ENCODE measurements around the gene LOXL3. TPM values are rescaled to one million over a fixed set of nuclear protein-coding genes. Genes with fewer than 3 reads are reported as not detected.
"Not testable (repeated sequence)": the region's sequence is repeated elsewhere in the genome, so short reads cannot be mapped to it uniquely, and the experiment has no call there.

LOXL3 gene
- total and polyA plus RNA-seq, 2 experiments from 2014 or later, result 11.2 to 13.6 TPM

DNA sequence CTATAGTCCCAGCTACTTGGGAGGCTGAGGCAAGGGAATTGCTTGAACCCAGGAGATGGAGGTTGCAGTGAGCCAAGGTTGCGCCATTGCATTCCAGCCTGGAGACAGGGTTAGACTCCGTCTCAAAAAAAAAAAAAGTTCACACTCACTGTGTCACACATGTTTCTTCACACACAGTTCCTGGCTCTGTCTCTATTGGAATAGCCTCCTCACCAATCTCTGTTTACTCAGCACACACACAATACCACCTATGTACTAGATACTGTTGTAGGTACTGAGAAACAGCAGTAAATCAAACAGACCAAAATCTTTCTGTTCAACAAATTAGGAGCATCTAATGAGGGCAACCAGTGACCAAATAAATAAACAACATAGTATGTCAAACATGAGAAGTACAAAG lies 67.6 kb downstream of the LOXL3 start:
- WGBS (ENCODE audit: low lambda C conversion rate, missing lambda C conversion rate), result 96% methylated on average over 2 of the region's 2 CpGs
- no peaks in the 10 kb centered on the region for H3K36me3 ChIP-seq (replicated peaks; ENCODE audit: insufficient read depth, low read depth)

GRCh38 chr2:74483675-74484164 lies 70.0 kb downstream of the LOXL3 start:
- Histone ChIP-seq H3K79me2 (peaks cover 51% of the 10 kb centered on the region), H3K4me1 (ENCODE audit: insufficient read depth) (peaks cover 18% of the 10 kb centered on the region), H2AFZ (peak overlapping the region; percentile 72), H3K27ac (peak overlapping the region; percentile 86), H3K4me3 (peak overlapping the region; percentile 24), H3K4me2 (peak overlapping the region; percentile 80)
- not testable (repeated sequence) for DNase-seq (ENCODE audit: low spot score); H3K9me3 ChIP-seq (ENCODE audit: low read depth); H3K27me3 ChIP-seq; H4K20me1 ChIP-seq (ENCODE audit: insufficient read depth, poor library complexity, severe bottlenecking); H3K9me2 ChIP-seq (replicated peaks; ENCODE audit: insufficient read depth); H3K36me3 ChIP-seq (replicated peaks; ENCODE audit: insufficient read depth, low read depth)
- WGBS (ENCODE audit: low lambda C conversion rate, missing lambda C conversion rate), result 89% methylated on average over 19 of the region's 19 CpGs

More for the DNA sequence above, 67.6 kb downstream of the LOXL3 start:
- no peak overlapping the region for H3K4me3 ChIP-seq
- peaks cover 12% of the 10 kb centered on the region for H3K4me1 ChIP-seq (ENCODE audit: insufficient read depth)
- no peaks in the 10 kb centered on the region for H3K9me3 ChIP-seq (ENCODE audit: low read depth)
- H3K4me2 ChIP-seq, result no peak overlapping the region
- no peak overlapping the region for H2AFZ ChIP-seq
- no peaks in the 10 kb centered on the region for H3K27me3 ChIP-seq
- no peaks in the 10 kb centered on the region for H3K9me2 ChIP-seq (replicated peaks; ENCODE audit: insufficient read depth)
- H3K79me2 ChIP-seq, result peaks cover 33% of the 10 kb centered on the region
- DNase-seq (ENCODE audit: low spot score), result no peak
- H3K27ac ChIP-seq, result no peak overlapping the region
- no peak for TF ChIP-seq EZH2phosphoT487 (IDR thresholded peaks at IDR 0.05; ENCODE audit: low read depth, severe bottlenecking, unreplicated experiment)
- TF ChIP-seq, protein P1, sequence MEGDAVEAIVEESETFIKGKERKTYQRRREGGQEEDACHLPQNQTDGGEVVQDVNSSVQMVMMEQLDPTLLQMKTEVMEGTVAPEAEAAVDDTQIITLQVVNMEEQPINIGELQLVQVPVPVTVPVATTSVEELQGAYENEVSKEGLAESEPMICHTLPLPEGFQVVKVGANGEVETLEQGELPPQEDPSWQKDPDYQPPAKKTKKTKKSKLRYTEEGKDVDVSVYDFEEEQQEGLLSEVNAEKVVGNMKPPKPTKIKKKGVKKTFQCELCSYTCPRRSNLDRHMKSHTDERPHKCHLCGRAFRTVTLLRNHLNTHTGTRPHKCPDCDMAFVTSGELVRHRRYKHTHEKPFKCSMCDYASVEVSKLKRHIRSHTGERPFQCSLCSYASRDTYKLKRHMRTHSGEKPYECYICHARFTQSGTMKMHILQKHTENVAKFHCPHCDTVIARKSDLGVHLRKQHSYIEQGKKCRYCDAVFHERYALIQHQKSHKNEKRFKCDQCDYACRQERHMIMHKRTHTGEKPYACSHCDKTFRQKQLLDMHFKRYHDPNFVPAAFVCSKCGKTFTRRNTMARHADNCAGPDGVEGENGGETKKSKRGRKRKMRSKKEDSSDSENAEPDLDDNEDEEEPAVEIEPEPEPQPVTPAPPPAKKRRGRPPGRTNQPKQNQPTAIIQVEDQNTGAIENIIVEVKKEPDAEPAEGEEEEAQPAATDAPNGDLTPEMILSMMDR (IDR thresholded peaks at IDR 0.05; ENCODE audit: poor library complexity), result no peak
- no peak for TF ChIP-seq EZH2 (IDR thresholded peaks at IDR 0.05; ENCODE audit: borderline replicate concordance)
- no peaks in the 10 kb centered on the region for H4K20me1 ChIP-seq (ENCODE audit: insufficient read depth, poor library complexity, severe bottlenecking)

GRCh38 chr2:74482801-74483674 lies 70.7 kb downstream of the LOXL3 start, which contains the start of the genes CCDC142 and TTC31:
Gene CCDC142, minus strand, starts transcription at chr2:74482998. Its CDS starts 161 bp downstream, at chr2:74482837.
Gene TTC31, plus strand, starts transcription at chr2:74483081. Its CDS starts 15 bp downstream, at chr2:74483096.
- no peaks in the 10 kb centered on the region for H3K36me3 ChIP-seq (replicated peaks; ENCODE audit: insufficient read depth, low read depth)
- peaks cover 55% of the 10 kb centered on the region for H3K79me2 ChIP-seq
- H3K9me3 ChIP-seq (ENCODE audit: low read depth), result no peaks in the 10 kb centered on the region
- H3K4me1 ChIP-seq (ENCODE audit: insufficient read depth), result peaks cover 18% of the 10 kb centered on the region
- peak within 1 kb of the TSS; percentile 75 for H2AFZ ChIP-seq
- H3K27ac ChIP-seq, result peak within 1 kb of the TSS; percentile 86
- H3K4me2 ChIP-seq, result peak within 1 kb of the TSS; percentile 100
- H4K20me1 ChIP-seq (ENCODE audit: insufficient read depth, poor library complexity, severe bottlenecking), result no peaks in the 10 kb centered on the region
- peak within 1 kb of the TSS; percentile 85 for H3K4me3 ChIP-seq
- no peaks in the 10 kb centered on the region for H3K27me3 ChIP-seq
- WGBS (ENCODE audit: low lambda C conversion rate, missing lambda C conversion rate), result 3% methylated on average over 50 of the region's 50 CpGs
- H3K9me2 ChIP-seq (replicated peaks; ENCODE audit: insufficient read depth), result no peaks in the 10 kb centered on the region
- no peak for TF ChIP-seq EZH2 (IDR thresholded peaks at IDR 0.05; ENCODE audit: borderline replicate concordance)
- TF ChIP-seq, protein P1 (IDR thresholded peaks at IDR 0.05; ENCODE audit: poor library complexity), result peak; percentile 96
- peak; percentile 97 for DNase-seq (ENCODE audit: low spot score)

Other genes starting within 250 kb of the LOXL3 start
- gene SLC4A5, start 210.5 kb downstream of the LOXL3 start, total RNA-seq, result 0.36 and 1.5 TPM in 2 replicates
- 0.28 and 1.7 TPM in 2 replicates for gene SLC4A5, start 210.5 kb downstream of the LOXL3 start, polyA plus RNA-seq
- 72.3 and 84.3 TPM in 2 replicates for gene DCTN1, start 173.6 kb downstream of the LOXL3 start, total RNA-seq
- 95.0 and 111 TPM in 2 replicates for gene DCTN1, start 173.6 kb downstream of the LOXL3 start, polyA plus RNA-seq
- 0.32 and 0.37 TPM in 2 replicates for gene C2orf81, start 132.3 kb downstream of the LOXL3 start, total RNA-seq
- gene C2orf81, start 132.3 kb downstream of the LOXL3 start, polyA plus RNA-seq, result 0.76 and 4.2 TPM in 2 replicates
- gene WDR54, start 132.2 kb downstream of the LOXL3 start, total RNA-seq, result 6.2 and 7.1 TPM in 2 replicates
- 22.2 and 22.6 TPM in 2 replicates for gene WDR54, start 132.2 kb downstream of the LOXL3 start, polyA plus RNA-seq
- gene RTKN, start 112.0 kb downstream of the LOXL3 start, total RNA-seq, result 66.1 and 74.2 TPM in 2 replicates
- gene RTKN, start 112.0 kb downstream of the LOXL3 start, polyA plus RNA-seq, result 77.5 and 85.0 TPM in 2 replicates
- gene INO80B, start 98.9 kb downstream of the LOXL3 start, total RNA-seq, result 16.0 and 20.0 TPM in 2 replicates
- 18.9 and 19.9 TPM in 2 replicates for gene INO80B, start 98.9 kb downstream of the LOXL3 start, polyA plus RNA-seq
- 66.5 and 85.7 TPM in 2 replicates for gene WBP1, start 95.5 kb downstream of the LOXL3 start, total RNA-seq
- 87.5 and 95.0 TPM in 2 replicates for gene WBP1, start 95.5 kb downstream of the LOXL3 start, polyA plus RNA-seq
- 47.6 and 67.1 TPM in 2 replicates for gene MOGS, start 88.6 kb downstream of the LOXL3 start, total RNA-seq
- 48.3 and 60.2 TPM in 2 replicates for gene MOGS, start 88.6 kb downstream of the LOXL3 start, polyA plus RNA-seq
- gene MRPL53, start 81.3 kb downstream of the LOXL3 start, total RNA-seq, result 13.8 and 23.4 TPM in 2 replicates
- 89.6 and 95.9 TPM in 2 replicates for gene MRPL53, start 81.3 kb downstream of the LOXL3 start, polyA plus RNA-seq
- gene CCDC142, start 70.9 kb downstream of the LOXL3 start, total RNA-seq, result 11.6 and 15.9 TPM in 2 replicates
- gene CCDC142, start 70.9 kb downstream of the LOXL3 start, polyA plus RNA-seq, result 16.6 and 21.3 TPM in 2 replicates
- gene TTC31, start 70.9 kb downstream of the LOXL3 start, total RNA-seq, result 19.9 and 25.1 TPM in 2 replicates
- gene TTC31, start 70.9 kb downstream of the LOXL3 start, polyA plus RNA-seq, result 21.3 and 23.8 TPM in 2 replicates
- 2.5 and 3.4 TPM in 2 replicates for gene LBX2, start 54.3 kb downstream of the LOXL3 start, total RNA-seq
- gene LBX2, start 54.3 kb downstream of the LOXL3 start, polyA plus RNA-seq, result 3.1 and 5.2 TPM in 2 replicates
- gene PCGF1, start 46.2 kb downstream of the LOXL3 start, total RNA-seq, result 10.4 and 10.6 TPM in 2 replicates
- 29.0 and 30.2 TPM in 2 replicates for gene PCGF1, start 46.2 kb downstream of the LOXL3 start, polyA plus RNA-seq
- gene TLX2, start 39.5 kb downstream of the LOXL3 start, total RNA-seq, result not detected in 2 replicates
- gene TLX2, start 39.5 kb downstream of the LOXL3 start, polyA plus RNA-seq, result not detected in 2 replicates
- gene DQX1, start 27.7 kb downstream of the LOXL3 start, total RNA-seq, result 1.2 and 4.0 TPM in 2 replicates
- gene DQX1, start 27.7 kb downstream of the LOXL3 start, polyA plus RNA-seq, result 0.73 TPM in 1 of 2 replicates, not detected in the other
- 121 and 138 TPM in 2 replicates for gene AUP1, start 24.2 kb downstream of the LOXL3 start, total RNA-seq
- 195 and 212 TPM in 2 replicates for gene AUP1, start 24.2 kb downstream of the LOXL3 start, polyA plus RNA-seq
- 31.2 and 32.4 TPM in 2 replicates for gene HTRA2, start 24.0 kb downstream of the LOXL3 start, total RNA-seq
- gene HTRA2, start 24.0 kb downstream of the LOXL3 start, polyA plus RNA-seq, result 33.5 and 37.2 TPM in 2 replicates
- 8.0 and 11.6 TPM in 2 replicates for gene DOK1, start 778 bp upstream of the LOXL3 start, total RNA-seq
- gene DOK1, start 778 bp upstream of the LOXL3 start, polyA plus RNA-seq, result 10.7 and 11.4 TPM in 2 replicates
- 0.70 and 1.0 TPM in 2 replicates for gene M1AP, start 94.4 kb upstream of the LOXL3 start, total RNA-seq
- gene M1AP, start 94.4 kb upstream of the LOXL3 start, polyA plus RNA-seq, result 0.30 and 1.2 TPM in 2 replicates
- gene SEMA4F, start 100.3 kb upstream of the LOXL3 start, total RNA-seq, result 6.8 and 7.3 TPM in 2 replicates
- 6.5 and 7.4 TPM in 2 replicates for gene SEMA4F, start 100.3 kb upstream of the LOXL3 start, polyA plus RNA-seq

Measured in hepatocyte (in vitro differentiated cells).